ENCODE measurements around the gene SSH3.

The SSH3 gene

GRCh38 chr11:67303132-67303834, at the start of gene SSH3:
Gene SSH3 (plus strand): TSS chr11:67303530. CDS start chr11:67303626, 96 bp downstream.
- DNase-seq = peak in 45 of 56 donors; percentile 12 to 81 (median 49)

DNA sequence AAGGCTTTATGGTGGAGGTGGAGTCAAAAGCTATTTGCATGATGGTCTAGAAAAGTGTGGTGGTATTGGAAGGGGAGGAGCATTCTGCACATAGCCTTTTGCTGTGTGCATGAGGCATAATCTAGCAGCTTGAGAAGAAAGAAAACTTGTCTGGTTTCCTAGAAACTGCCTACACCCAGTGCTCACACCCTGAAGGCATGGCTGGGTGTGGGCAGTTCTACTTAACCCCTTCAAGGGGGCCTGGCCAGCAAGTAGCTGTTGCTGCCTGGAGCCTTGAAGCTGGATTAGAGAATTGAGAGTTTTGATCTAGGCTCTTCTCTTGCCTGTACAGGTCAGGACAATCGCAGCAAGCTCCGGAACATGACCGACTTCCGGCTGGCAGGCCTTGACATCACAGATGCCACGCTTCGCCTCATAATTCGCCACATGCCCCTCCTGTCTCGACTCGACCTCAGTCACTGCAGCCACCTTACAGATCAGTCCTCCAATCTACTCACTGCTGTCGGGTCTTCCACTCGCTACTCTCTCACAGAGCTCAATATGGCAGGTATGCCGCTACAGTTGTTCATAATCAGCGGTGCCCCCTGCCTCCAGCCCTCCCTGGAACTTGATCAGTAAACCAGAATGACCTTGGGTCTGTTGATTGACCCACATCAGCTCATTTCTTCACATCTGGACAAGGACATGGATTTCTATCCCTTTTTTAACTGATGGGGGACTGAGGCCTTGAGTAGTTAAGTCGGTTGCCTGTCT, 49.3 kb upstream of the SSH3 start:
- no peak for DNase-seq

DNA sequence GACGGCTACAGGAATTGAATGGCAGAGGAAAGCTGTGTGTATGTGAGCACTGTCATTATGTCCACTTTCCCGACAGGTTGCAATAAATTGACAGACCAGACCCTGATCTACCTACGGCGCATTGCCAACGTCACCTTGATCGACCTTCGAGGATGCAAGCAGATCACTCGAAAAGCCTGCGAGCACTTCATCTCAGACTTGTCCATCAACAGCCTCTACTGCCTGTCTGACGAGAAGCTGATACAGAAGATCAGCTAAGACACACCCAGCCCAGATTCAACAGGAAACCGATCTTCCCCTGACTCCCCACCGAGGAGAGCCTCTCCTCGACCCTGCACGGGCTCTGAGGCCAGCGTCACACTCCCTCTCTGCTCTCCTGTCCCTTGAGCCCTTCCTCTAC, 48.5 kb upstream of the SSH3 start:
- no peak for DNase-seq

- DNase-seq = no peak
These were observed 48.0 kb upstream of the SSH3 start for GRCh38 chr11:67255353-67255752.

DNA sequence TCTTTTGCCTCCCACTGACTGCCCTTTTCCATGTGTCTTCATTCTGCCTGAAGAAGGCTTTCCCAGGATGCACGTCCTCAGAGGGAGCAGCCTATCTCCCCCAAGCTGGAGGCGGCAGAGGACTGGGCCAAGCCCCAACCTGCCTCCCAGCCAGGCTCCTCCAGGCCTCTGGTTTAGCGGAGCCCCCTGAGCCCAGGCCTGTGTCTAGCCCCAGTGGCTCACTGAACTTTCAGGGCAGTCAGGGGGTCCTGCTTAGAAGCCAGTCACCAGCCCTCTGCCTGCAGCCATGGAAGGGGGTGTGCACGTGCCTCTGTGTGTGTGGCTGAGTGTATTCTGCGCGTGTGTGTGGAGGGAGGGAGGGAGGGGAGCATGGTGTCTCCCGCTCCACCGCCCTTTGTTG, 47.5 kb upstream of the SSH3 start:
- DNase-seq = no peak

- no peak for DNase-seq
These were observed 46.7 kb upstream of the SSH3 start for GRCh38 chr11:67256477-67257135.

GRCh38 chr11:67260406-67260805, 42.9 kb upstream of the SSH3 start:
- DNase-seq = no peak

GRCh38 chr11:67260885-67261639, 42.3 kb upstream of the SSH3 start:
- DNase-seq = peak in 44 of 56 donors; percentile 20 to 77 (median 45)

GRCh38 chr11:67261640-67261945, 41.7 kb upstream of the SSH3 start:
- DNase-seq = no peak

GRCh38 chr11:67261946-67262681, 41.2 kb upstream of the SSH3 start:
- no peak for DNase-seq

DNA sequence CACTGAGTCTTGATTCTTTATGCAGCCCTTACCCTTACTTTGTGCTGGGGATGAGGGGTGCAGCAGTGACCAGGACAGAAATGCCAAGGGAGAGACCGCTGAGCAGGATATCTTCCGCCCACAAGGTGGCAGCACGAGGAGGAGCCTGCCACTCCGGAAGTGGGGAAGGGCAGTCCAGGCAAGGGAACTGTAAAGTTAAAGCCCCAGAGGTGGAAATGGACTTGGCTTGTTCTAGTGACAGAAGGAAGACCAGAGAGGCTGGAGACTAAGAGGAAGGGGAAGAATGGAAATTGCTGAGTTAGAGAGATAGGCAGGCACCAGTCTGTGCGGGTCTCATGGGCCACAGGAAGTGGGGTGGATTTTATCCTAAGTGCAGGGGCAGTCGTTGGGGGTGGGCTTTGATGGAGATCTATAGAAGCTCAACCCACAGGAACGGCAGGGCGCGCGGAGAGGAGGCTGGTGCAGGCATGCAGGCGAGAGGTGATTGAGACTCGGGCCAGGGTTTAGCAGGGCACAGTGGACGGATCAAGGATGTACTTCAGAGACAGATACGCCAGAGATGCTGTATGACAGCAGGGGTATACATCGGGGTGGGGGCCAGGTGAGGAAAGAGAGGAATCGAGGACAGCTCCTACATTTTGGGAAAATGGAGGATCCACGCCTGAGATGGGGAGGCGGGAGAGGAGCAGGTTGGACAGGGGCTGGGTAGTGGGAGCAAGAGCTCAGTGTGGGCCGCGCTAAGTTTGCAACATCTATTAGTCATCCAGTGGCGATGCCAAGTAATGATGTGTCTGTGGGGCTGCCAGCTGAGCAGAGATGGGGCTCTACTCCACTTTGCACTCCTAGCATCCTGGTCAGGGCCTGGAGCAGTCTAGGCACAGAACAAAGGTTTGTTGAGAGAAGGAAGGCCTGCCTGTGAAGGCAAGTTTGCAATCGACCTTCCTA, 40.3 kb upstream of the SSH3 start:
- peak in 49 of 56 donors; percentile 17 to 86 (median 54) for DNase-seq

DNA sequence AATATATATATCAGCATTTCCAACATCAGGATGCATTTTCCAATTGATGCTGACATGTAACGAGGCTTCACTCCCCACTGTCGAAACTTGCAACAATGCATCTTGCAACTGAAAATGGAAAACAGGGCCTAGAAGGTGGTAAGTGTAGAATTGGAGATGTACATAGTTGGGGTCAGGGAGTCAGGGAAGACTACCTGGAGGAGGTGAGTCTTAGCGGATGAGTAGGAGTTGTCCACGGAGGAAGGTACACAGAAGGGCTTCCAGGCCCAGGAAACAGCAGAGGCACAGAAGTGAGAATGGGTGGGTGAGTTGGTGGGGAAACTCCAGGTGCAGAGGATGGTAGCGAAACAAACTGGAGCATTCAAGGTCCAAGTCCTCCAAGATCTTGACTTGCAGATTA, 39.1 kb upstream of the SSH3 start:
- DNase-seq = no peak

DNA sequence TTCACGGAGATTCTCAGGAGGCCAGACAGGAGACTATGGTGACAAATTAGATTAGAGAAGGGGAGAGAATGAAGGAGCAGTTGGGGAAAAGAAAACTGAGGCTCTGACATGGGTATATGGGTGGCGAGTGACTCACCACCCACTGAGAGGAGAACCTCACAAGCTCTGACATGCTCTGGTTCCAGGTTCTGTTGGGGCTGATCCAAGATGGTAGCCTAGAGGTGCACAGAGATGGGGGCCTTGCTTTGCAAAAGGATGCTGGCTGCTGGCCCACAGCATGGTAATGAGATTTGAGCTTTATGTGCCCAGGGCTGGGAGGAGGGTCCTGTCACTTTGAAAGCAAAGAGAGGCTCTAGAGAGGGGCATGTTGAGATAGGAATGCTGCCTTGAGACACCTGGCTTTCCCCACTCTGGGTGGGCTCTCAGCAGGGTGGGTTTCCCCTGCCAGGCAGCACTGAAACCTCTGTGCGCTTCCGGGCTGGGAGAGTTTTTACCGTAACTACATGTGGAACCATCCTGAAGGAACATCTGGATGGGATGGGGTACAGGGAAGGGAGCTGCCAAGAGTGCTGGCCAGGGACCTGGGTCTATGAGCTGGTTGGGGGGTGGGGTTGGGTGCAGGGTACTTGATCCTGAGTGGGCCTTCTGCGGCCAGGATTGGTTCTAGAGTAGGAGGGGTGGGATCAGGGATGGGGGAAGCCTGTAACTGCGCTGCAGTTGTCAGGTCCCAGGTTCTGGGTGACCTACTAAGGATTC, 38.3 kb upstream of the SSH3 start:
- no peak for DNase-seq

DNA sequence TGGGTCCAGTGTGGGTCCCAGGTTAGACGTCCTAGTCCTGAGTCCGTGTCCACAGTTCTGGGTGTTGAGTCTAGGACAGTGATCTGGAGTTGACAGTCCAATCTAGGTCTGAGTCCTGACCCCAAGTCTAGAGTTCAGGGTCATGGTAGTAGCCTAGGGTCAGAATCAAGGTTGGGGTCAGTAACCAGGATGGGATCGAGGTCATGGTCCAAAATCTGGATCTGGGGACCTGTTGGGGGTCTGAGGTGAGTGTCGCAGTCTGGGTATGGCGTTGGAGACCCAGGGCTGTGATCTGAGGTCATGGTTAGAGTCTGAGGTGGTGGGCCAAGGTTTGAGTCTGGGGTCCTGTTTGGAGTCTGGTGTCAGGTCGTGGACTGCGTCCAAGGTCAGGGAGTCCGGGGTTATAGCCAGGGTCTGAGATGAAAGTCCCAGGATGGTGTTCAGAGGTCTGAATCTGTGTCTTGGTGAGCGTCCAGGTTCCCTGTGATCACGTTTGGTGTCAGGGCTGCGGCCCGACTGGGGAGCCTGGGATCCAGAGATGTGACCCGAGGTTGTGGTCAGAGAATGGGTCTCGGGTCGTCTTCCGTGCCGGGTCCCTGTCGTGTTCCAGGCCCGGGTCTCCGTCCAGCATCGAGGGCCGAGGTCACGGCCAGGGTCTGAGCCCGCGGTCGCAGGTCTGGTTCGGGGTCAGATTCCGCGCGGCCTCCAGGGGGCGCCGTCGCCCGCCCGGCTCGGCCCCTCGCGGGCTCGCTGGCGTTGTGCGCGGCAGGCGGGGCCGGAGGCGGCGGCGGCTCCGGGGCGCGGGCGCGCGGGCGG, 37.5 kb upstream of the SSH3 start:
- peak in 45 of 56 donors; percentile 27 to 85 (median 55) for DNase-seq

- DNase-seq = peak in 1 of 56 donors; percentile 8
These were observed 36.7 kb upstream of the SSH3 start, which contains the start of gene GRK2 for GRCh38 chr11:67266449-67267187. Gene GRK2 (plus strand): TSS chr11:67266473. CDS start chr11:67266700, 227 bp downstream.

DNA sequence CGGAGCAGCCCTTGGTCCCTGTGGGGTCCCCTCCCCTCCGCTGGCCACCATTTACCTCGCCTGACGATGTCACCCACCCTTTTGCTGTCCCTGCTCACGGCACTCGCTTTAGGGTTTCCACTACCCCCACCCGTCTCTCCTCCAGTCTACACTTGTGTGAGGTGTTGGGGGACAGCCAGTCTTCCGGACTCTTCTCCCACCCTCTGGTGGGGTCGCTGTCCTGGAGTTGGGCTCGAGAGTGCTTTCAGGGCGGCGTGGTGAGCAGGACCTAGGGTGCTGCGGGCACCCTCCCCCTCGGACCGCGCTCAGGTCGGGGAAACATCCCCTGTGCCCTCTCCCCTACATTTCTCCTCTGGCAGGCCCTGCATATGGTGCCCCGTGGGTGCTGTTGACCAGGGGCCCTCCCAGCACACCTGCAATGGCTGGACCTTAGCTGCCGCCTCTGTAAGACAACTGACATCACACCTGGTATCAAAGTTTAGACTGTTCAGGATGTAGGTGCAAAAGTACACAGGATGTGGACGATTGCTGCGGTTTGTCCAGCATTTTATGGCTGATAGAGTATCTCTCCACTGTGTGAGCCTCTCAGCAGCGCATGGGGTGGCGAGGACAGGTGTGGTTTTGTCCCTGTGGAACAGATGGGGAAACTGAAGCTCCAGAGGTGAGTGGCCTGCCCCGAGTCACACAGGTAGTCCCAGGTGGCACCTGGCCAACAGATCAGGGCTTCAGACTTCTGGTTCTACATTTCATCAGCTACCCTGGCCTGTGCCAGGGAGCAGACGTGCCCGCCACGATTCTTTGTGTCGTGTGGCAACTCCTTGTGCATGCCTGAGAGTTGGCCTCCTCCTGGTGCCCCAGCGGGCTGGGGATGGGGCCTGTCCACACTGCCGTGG, 35.9 kb upstream of the SSH3 start:
- DNase-seq = peak in 2 of 56 donors; percentile 10 to 26

Data from nucleus accumbens (tissue), 56 donors.